Naive thymus-derived CD4-positive, alpha-beta T cell (primary cell): ENCODE measurements around the gene PPAN. TPM values are rescaled to one million over a fixed set of nuclear protein-coding genes. Genes with fewer than 3 reads are reported as not detected.

Experiments
- ATAC-seq: fragments of 150-1000 bp; cut with Tn5 transposase; 2 replicates; pipeline ENCODE4 v1.10.0; 2021; ENCODE audit warnings: mild to moderate bottlenecking, moderate library complexity
- CTCF ChIA-PET: fragments of 350-600 bp; sonication (Branson Sonifier 250); formaldehyde crosslinking; loops from one replicate; lab custom pipeline; 2021; ENCODE audit warnings: antibody characterized with exemption; lab: Charles Lee
- POLR2A ChIA-PET: fragments of 350-600 bp; sonication (Branson Sonifier 250); formaldehyde crosslinking; loops from one replicate; lab custom pipeline; 2021; ENCODE audit warnings: antibody characterized with exemption, inconsistent platforms; lab: Charles Lee
- DNase-seq, 9 donors: peaks; one replicate each; pipeline versions ENCODE4 v3.0.0 to v3.0.0-alpha.2; 2020 to 2022; ENCODE audit warnings: mixed read lengths in 1 of 9
- H3K27ac ChIP-seq: one replicate; pipeline ENCODE4 v1.7.0; 2013; ENCODE audit warnings: mild to moderate bottlenecking, low read depth, low read length, moderate library complexity
- H3K27me3 ChIP-seq, 2 donors: one replicate each; pipeline ENCODE4 v1.7.0; 2013; ENCODE audit warnings: low read length in 2 of 2, mild to moderate bottlenecking in 2 of 2, moderate library complexity in 2 of 2; ENCODE audit not compliant: control insufficient read depth in 2 of 2, insufficient read depth in 2 of 2
- H3K36me3 ChIP-seq, 3 experiments: 1 replicate in 2 of 3; 2 replicates in 1 of 3; pipeline ENCODE4 v1.7.0; 2013; ENCODE audit warnings: low read length in 3 of 3, mild to moderate bottlenecking in 3 of 3, moderate library complexity in 1 of 3; ENCODE audit not compliant: insufficient read depth in 3 of 3, control insufficient read depth in 2 of 3
- H3K4me1 ChIP-seq, 2 donors: one replicate each; pipeline ENCODE4 v1.7.0; 2013; ENCODE audit warnings: low read length in 2 of 2, mild to moderate bottlenecking in 2 of 2, moderate library complexity in 1 of 2; ENCODE audit not compliant: control insufficient read depth in 2 of 2, insufficient read depth in 2 of 2
- H3K4me3 ChIP-seq: 2 replicates; pipeline ENCODE4 v1.7.0; 2013; ENCODE audit warnings: mild to moderate bottlenecking, low read length
- H3K9me3 ChIP-seq, 3 experiments: 1 replicate in 2 of 3; 2 replicates in 1 of 3; pipeline ENCODE4 v1.7.0; 2013; ENCODE audit warnings: low read length in 3 of 3; ENCODE audit not compliant: control insufficient read depth in 2 of 3
- H3K27ac Mint-ChIP-seq, 9 donors: one replicate each; pipeline ENCODE4 v1.8.0; 2020 to 2022; ENCODE audit warnings: mixed read lengths in 9 of 9, mild to moderate bottlenecking in 8 of 9, moderate library complexity in 5 of 9, inconsistent platforms in 2 of 9
- H3K27me3 Mint-ChIP-seq, 5 donors: one replicate each; pipeline ENCODE4 v1.8.0; 2021 to 2022; ENCODE audit warnings: mixed read lengths in 5 of 5, mild to moderate bottlenecking in 1 of 5
- H3K36me3 Mint-ChIP-seq, 5 donors: one replicate each; pipeline ENCODE4 v1.8.0; 2020 to 2022; ENCODE audit warnings: mixed read lengths in 5 of 5, mild to moderate bottlenecking in 3 of 5, inconsistent platforms in 1 of 5
- H3K4me1 Mint-ChIP-seq, 7 donors: one replicate each; pipeline ENCODE4 v1.8.0; 2020 to 2022; ENCODE audit warnings: mixed read lengths in 7 of 7, mild to moderate bottlenecking in 3 of 7, inconsistent platforms in 1 of 7
- H3K4me3 Mint-ChIP-seq, 10 donors: one replicate each; pipeline ENCODE4 v1.8.0; 2020 to 2022; ENCODE audit warnings: mild to moderate bottlenecking in 10 of 10, mixed read lengths in 10 of 10, moderate library complexity in 6 of 10, inconsistent platforms in 2 of 10
- H3K9me3 Mint-ChIP-seq, 11 donors: one replicate each; pipeline ENCODE4 v1.8.0; 2020 to 2022; ENCODE audit warnings: mixed read lengths in 11 of 11, mild to moderate bottlenecking in 4 of 11, inconsistent platforms in 1 of 11, moderate library complexity in 1 of 11
- intact Hi-C, 2 donors: fragments of 100-400 bp; cut with micrococcal nuclease; formaldehyde crosslinking; loops; one replicate each; pipeline ENCODE4 v1.15.1; 2023
- polyA plus RNA-seq, 2 donors: library from polyadenylated mRNA; unstranded; fragments of 300-500 nt; fragmentation: Illumina TruSeq; gene quantifications; one replicate each; pipeline ENCODE4 v1.2.3, GENCODE V29; 2021
- total RNA-seq, 6 experiments: library from RNA in 5 of 6; stranded (reverse) in 5 of 6; gene quantifications; 1 replicate in 5 of 6; 2 replicates in 1 of 6; pipeline ENCODE4 v1.2.3 and lab custom pipeline; 2021 to 2026

The PPAN gene
- total and polyA plus RNA-seq, 7 experiments from 2014 or later = 24.9 to 122 (median 105) TPM

DNA sequence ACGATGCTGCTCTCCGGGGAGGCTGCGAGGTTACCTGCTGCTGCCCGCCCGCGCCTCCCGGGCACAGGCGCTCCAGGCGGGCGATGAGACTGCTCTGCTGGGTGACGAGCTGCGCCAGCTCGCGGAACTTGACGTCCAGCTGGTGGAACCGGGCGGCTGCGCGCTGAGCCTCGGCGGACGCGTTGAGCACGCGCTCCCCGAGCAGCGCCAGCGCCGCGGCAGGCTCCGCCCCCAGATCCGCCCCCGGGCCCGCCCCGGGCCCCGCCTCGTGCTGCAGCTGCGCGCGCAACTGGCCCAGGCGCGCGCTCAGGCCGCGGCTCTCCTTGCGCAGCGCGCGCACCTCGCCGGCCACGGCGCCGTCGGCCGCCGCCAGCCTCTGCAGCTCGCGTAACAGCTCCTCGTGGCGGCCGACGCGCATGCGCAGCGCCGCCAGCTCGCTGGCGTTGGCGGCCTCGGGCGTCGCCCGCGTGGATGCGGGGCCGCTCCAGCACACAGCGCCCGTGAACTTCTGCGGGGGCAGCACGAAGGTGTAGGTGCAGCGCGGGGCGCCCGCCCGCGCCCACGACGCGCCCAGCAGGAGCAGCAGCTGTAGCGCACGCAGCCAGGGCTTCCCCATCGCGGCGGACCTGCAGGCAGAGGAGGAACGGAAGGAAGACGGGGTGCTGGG lies 10.1 kb upstream of the PPAN start:
- Mint-ChIP-seq H3K9me3 (peaks cover 0 to 5% (median 0%) of the 10 kb centered on the region in 11 donors), H3K36me3 (peaks cover 4 to 28% (median 7%) of the 10 kb centered on the region in 5 donors), H3K27ac (peak overlapping the region in 8 of 9 donors; percentile 41 to 92 (median 74)), H3K27me3 (no peaks in the 10 kb centered on the region), H3K4me3 (peak overlapping the region; percentile 27 to 73 (median 60)), H3K4me1 (peaks cover 0 to 35% (median 25%) of the 10 kb centered on the region in 7 donors)
- Histone ChIP-seq H3K9me3 (no peaks in the 10 kb centered on the region), H3K36me3 (peaks cover 0 to 29% (median 4%) of the 10 kb centered on the region in 3 experiments), H3K27me3 (no peaks in the 10 kb centered on the region), H3K27ac (peak overlapping the region; percentile 77), H3K4me1 (peaks cover 21 to 22% of the 10 kb centered on the region in 2 donors), H3K4me3 (peak overlapping the region; percentile 48)
- ChIA-PET CTCF (interaction anchor here (0.5 to 1.2 kb wide), 5 partner anchors 25 to 1776 kb away, joined by 3 to 5 read pairs (median 3); no protein-coding TSS in a partner anchor), POLR2A (interaction anchor here (0.6 to 4.1 kb wide), 14 partner anchors 10 to 621 kb away, joined by 3 to 60 read pairs (median 4); partner anchors contain the start of genes DNM2 and PPAN)
- DNase-seq (peak; percentile 86 to 98 (median 92)), ATAC-seq (peak; percentile 95)
- intact Hi-C loops = loop anchor here (1.0 to 2.0 kb wide), 4 partner anchors 8 to 47 kb away; partner anchors contain the start of genes SHFL (in 2 of the 2) and PPAN (in 1 of the 2)

DNA sequence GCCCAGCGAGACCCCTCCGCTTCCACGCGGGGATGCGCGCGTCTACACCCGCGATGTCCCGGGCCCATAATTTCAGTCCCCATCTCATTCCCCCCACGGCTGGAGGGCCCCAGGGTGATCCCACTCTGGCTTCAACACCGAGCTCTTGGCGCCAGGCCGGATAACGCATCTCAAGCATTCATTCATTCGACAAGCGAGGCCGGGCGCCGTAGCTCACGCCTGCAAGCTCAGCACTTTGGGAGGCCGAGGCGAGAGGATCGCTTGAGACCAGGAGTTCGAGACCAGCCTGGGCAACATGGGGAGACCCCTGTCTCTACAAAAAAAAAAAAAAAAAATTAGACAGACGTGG lies 9.6 kb upstream of the PPAN start:
- Histone ChIP-seq H3K36me3 (peaks cover 0 to 24% (median 4%) of the 10 kb centered on the region in 3 experiments), H3K27ac (peak overlapping the region; percentile 77), H3K4me1 (peaks cover 24 to 26% of the 10 kb centered on the region in 2 donors), H3K27me3 (no peaks in the 10 kb centered on the region), H3K4me3 (peak overlapping the region; percentile 48), H3K9me3 (no peaks in the 10 kb centered on the region)
- Mint-ChIP-seq H3K27me3 (no peaks in the 10 kb centered on the region), H3K27ac (peak overlapping the region in 7 of 9 donors; percentile 19 to 75 (median 42)), H3K4me3 (peak overlapping the region; percentile 20 to 73 (median 58)), H3K36me3 (peaks cover 4 to 26% (median 7%) of the 10 kb centered on the region in 5 donors), H3K4me1 (peaks cover 0 to 35% (median 25%) of the 10 kb centered on the region in 7 donors), H3K9me3 (peaks cover 0 to 5% (median 0%) of the 10 kb centered on the region in 11 donors)
- ChIA-PET POLR2A (interaction anchor here (0.6 to 4.1 kb wide), 12 partner anchors 10 to 507 kb away, joined by 3 to 60 read pairs (median 4); partner anchors contain the start of gene PPAN), CTCF (interaction anchor here (0.5 to 1.2 kb wide), 4 partner anchors 48 to 1777 kb away, joined by 3 to 5 read pairs (median 4); no protein-coding TSS in a partner anchor)
- intact Hi-C loops = loop anchor here (1.0 to 2.0 kb wide), 4 partner anchors 8 to 46 kb away; partner anchors contain the start of genes SHFL (in 2 of the 2) and PPAN (in 1 of the 2)
- DNase-seq (no peak), ATAC-seq (no peak)

DNA sequence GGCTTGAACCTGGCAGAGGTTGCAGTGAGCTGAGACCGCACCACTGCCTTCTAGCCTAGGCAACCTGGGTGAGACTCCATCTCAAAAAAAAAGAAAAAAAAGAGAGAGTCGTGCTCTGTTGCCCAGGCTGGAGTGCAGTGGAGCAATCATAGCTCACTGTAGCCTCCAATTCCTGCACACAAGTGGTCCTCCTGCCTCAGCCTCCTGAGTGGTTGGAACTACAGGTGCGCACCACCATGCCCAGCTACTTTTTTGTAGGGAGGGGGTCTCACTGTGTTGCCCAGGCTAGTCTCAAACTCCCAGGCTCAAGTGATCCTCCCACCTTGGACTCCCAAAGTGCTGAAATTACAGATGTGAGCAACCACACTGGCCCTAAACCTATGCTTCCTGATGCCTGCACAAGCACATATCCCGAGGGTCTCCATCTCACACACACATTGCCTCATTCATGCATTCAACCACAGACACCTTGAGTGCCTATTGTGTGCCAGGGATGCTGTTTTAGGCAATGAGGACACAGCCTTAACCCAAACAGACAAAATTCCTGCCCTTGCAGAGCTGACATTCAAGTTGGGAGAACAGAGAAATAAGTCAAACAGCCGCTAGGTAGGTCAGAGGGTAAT lies 5.9 kb upstream of the PPAN start:
- H3K27me3 Mint-ChIP-seq = no peaks in the 10 kb centered on the region
- Histone ChIP-seq H3K9me3 (no peaks in the 10 kb centered on the region), H3K36me3 (no peaks in the 10 kb centered on the region), H3K4me1 (peaks cover 49 to 56% of the 10 kb centered on the region in 2 donors), H3K27me3 (no peaks in the 10 kb centered on the region), H3K4me3 (no peak overlapping the region), H3K27ac (no peak overlapping the region)
- ChIA-PET CTCF (interaction anchor here (0.6 to 2.9 kb wide), 4 partner anchors 13 to 157 kb away, joined by 3 to 18 read pairs (median 4); no protein-coding TSS in a partner anchor), POLR2A (interaction anchor here (0.7 to 1.3 kb wide), 3 partner anchors 13 to 151 kb away, joined by 3 to 6 read pairs (median 5); no protein-coding TSS in a partner anchor)
- DNase-seq (no peak), ATAC-seq (no peak)
- peaks cover 0 to 5% (median 0%) of the 10 kb centered on the region in 5 donors for H3K36me3 Mint-ChIP-seq
- peaks cover 22 to 65% (median 50%) of the 10 kb centered on the region in 7 donors for H3K4me1 Mint-ChIP-seq
- H3K9me3 Mint-ChIP-seq = peaks cover 0 to 7% (median 0%) of the 10 kb centered on the region in 11 donors
- intact Hi-C loops = loop anchor here (10.0 kb wide), 3 partner anchors 325 to 1585 kb away; partner anchors contain the start of genes CDKN2D (in 1 of the 2), KRI1 (in 1 of the 2), PDE4A (in 1 of the 2) and ZNF414 (in 1 of the 2)
- peak overlapping the region in 4 of 10 donors; percentile 4 to 35 (median 17) for H3K4me3 Mint-ChIP-seq
- H3K27ac Mint-ChIP-seq = peak overlapping the region in 7 of 9 donors; percentile 47 to 98 (median 67)

DNA sequence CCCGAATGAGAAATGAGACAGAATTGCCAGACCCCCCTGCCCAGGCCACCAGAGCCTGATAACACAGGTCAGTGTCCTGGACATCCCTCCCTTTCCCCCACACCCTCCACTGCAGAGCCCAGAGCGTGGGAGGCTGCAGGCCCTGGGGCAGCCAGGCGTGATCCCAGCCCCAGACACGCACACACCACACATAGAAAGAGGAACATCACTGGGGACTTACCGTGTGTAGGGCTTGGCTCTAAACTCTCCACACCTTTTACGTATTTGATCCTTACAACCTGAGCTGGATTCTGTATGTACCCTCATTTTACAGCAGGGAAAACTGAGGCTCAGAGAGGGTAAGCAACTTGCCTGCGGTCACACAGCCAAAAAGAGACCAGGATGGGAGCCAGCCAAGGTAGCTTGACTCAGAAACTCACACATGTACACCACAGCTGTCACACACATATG lies 3.4 kb upstream of the PPAN start:
- Histone ChIP-seq H3K27ac (peak overlapping the region; percentile 61), H3K36me3 (peaks cover 7 to 10% (median 8%) of the 10 kb centered on the region in 3 experiments), H3K4me1 (peaks cover 54 to 66% of the 10 kb centered on the region in 2 donors), H3K27me3 (no peaks in the 10 kb centered on the region), H3K4me3 (no peak overlapping the region), H3K9me3 (no peaks in the 10 kb centered on the region)
- Mint-ChIP-seq H3K4me3 (peak overlapping the region in 9 of 10 donors; percentile 15 to 78 (median 26)), H3K9me3 (peaks cover 0 to 3% (median 0%) of the 10 kb centered on the region in 11 donors), H3K27ac (peak overlapping the region; percentile 73 to 98 (median 93)), H3K4me1 (peaks cover 32 to 79% (median 63%) of the 10 kb centered on the region in 7 donors), H3K27me3 (no peaks in the 10 kb centered on the region), H3K36me3 (peaks cover 0 to 12% (median 4%) of the 10 kb centered on the region in 5 donors)
- intact Hi-C loops = loop anchor here (10.0 kb wide), 3 partner anchors 322 to 1588 kb away; partner anchors contain the start of genes CDKN2D (in 1 of the 2), KRI1 (in 1 of the 2), PDE4A (in 1 of the 2) and ZNF414 (in 1 of the 2)
- ChIA-PET POLR2A (interaction anchor here (0.7 to 7.0 kb wide), 5 partner anchors 9 to 144 kb away, joined by 3 to 85 read pairs (median 3); partner anchors contain the start of gene EIF3G), CTCF (interaction anchor here (2.0 to 3.2 kb wide), 2 partner anchors 40 to 155 kb away, joined by 9 to 15 read pairs; no protein-coding TSS in a partner anchor)
- ATAC-seq = no peak
- DNase-seq = no peak

DNA sequence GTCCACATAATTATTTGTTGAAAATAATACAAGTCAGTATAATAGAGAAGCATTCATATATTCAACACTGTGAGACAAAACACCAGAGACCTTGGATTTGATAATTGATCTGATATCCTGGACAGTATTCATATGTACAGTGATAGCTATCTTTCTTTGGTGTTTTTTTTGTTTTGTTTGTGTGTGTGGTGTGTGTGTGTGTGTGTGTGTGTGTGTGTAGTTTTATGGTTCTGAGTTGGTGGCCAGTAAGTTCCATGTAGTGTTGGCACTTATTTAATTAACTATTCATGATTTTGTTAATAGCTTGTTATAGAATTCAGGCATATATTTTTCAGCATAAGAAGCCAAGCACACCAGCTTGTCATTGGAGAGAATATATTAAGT lies 2.0 kb upstream of the PPAN start:
- Mint-ChIP-seq H3K27me3 (no peaks in the 10 kb centered on the region), H3K4me3 (peak overlapping the region in 8 of 10 donors; percentile 15 to 89 (median 76)), H3K9me3 (peaks cover 0 to 3% (median 0%) of the 10 kb centered on the region in 11 donors), H3K27ac (peak overlapping the region; percentile 17 to 98 (median 97)), H3K36me3 (peaks cover 0 to 13% (median 5%) of the 10 kb centered on the region in 5 donors), H3K4me1 (peaks cover 32 to 73% (median 54%) of the 10 kb centered on the region in 7 donors)
- peaks cover 14 to 23% (median 15%) of the 10 kb centered on the region in 3 experiments for H3K36me3 ChIP-seq
- ChIA-PET CTCF (interaction anchor here (1.4 to 3.2 kb wide), 3 partner anchors 9 to 154 kb away, joined by 3 to 15 read pairs (median 9); no protein-coding TSS in a partner anchor), POLR2A (interaction anchor here (0.6 to 7.0 kb wide), 12 partner anchors 7 to 1463 kb away, joined by 3 to 85 read pairs (median 6); partner anchors contain the start of genes DNMT1 and EIF3G)
- H3K27me3 ChIP-seq = no peaks in the 10 kb centered on the region
- intact Hi-C loops = loop anchor here (1.0 to 10.0 kb wide), 5 partner anchors 8 to 1589 kb away; partner anchors contain the start of genes CDKN2D (in 1 of the 2), KRI1 (in 1 of the 2), PDE4A (in 1 of the 2) and PIN1 (in 1 of the 2)
- ATAC-seq (no peak), DNase-seq (no peak)
- H3K4me3 ChIP-seq = no peak overlapping the region
- peak overlapping the region; percentile 86 for H3K27ac ChIP-seq
- H3K4me1 ChIP-seq = peaks cover 52 to 69% of the 10 kb centered on the region in 2 donors
- H3K9me3 ChIP-seq = no peaks in the 10 kb centered on the region
